Activated CD4-positive, alpha-beta T cell treated with anti-CD3 and anti-CD28 coated beads, Interleukin-2, amount 50 U/mL, for 16 hours (primary cell): ENCODE results near the gene CDYL2.
"Not testable (repeated sequence)": the region's sequence is repeated elsewhere in the genome, so short reads cannot be mapped to it uniquely, and the experiment has no call there.

ENCODE experiments used
- DNase-seq: peaks from one replicate; pipeline ENCODE4 v3.0.0-alpha.2; 2020

The CDYL2 gene

DNA sequence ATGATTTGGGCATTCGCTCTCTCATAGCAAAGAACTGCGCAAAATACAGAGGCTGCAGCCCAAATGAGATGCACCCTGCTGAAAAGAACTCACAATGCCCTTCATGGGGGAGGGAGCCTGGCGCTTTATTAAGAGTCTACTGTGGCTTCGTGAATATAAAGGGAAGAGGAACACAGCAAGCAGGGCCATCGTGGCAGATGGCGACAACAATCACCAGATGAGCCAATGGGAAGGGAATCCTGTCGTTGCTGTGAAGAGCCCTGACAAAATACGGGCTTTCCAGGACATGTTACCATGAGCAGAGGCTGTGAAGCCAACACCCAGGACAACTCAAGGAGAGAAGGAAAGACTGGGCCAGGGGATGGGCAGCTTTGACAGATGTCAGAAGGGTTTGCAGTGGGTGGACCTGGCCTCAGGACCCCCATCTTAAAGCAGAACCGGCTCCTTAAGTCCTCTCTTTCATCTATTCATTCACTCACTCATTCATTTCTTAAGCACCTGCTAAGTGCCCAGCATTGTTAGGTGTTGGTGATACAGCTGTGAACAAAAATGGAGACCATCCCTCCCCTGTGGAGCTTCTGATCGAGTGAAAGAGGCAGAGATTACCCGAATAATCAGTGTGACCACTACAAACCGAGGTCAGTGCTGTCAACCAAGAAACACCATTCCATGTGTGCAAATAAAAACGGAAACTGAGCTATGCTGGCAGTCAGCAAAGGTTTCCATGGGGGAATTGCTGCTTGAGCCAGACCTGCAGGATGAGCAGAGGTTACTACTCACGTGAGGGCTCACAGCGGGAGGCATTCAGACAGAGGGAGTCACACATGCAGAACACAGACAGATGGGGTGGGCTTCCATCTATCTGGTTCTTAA lies 137.8 kb downstream of the CDYL2 start:
- no peak for DNase-seq

- DNase-seq, result no peak
Observed at GRCh38 chr16:80665356-80665755, 139.0 kb downstream of the CDYL2 start.

- no peak for DNase-seq
Observed at GRCh38 chr16:80664786-80665185, 139.6 kb downstream of the CDYL2 start.

DNA sequence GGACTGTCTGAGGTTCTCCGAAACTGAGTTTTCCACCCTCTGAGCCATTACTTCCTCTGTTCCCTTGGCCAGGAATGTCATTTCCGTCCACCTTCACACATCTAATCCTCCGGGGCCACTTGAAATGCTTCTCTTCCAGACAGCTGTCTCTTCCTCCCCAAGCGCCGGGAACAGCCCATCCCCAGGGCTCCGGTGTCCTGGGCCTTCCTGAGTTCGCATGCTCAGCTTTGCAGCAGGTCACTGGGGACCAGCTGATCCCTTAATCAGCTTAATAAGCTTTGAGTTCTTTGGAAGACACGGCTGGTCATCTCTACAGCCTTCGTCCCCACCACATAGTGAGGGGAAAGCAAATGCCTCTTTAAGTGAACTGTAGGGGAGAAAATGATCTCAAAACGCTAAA lies 140.2 kb downstream of the CDYL2 start:
- DNase-seq, result no peak

- no peak for DNase-seq
Observed at GRCh38 chr16:80663078-80663477, 141.3 kb downstream of the CDYL2 start.

- no peak for DNase-seq
Observed at GRCh38 chr16:80659865-80660264, 144.5 kb downstream of the CDYL2 start.

GRCh38 chr16:80656711-80657150 lies 147.7 kb downstream of the CDYL2 start:
- peak; percentile 68 for DNase-seq

DNA sequence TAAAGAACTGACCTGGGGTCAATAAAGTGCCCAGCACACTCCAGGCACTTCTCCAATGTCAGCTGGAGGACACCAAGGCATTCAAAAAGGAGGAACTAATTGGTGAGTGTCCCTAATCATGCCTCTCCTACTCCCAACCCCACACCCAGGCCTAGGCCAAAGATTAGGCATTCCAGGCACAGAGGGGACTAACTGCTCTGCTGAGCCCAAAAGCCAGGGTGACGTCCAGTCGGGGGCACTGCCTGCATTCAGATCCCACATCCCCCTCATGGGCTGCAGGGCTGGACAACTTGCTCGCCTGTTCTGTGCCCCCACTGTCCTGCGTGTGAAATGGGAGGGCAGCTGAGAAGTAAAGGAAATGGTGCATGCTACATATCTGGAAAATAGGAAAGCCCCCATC lies 148.2 kb downstream of the CDYL2 start:
- no peak for DNase-seq

GRCh38 chr16:80655751-80656150 lies 148.6 kb downstream of the CDYL2 start:
- DNase-seq, result no peak

GRCh38 chr16:80654094-80654862 lies 150.1 kb downstream of the CDYL2 start:
- DNase-seq, result no peak

DNA sequence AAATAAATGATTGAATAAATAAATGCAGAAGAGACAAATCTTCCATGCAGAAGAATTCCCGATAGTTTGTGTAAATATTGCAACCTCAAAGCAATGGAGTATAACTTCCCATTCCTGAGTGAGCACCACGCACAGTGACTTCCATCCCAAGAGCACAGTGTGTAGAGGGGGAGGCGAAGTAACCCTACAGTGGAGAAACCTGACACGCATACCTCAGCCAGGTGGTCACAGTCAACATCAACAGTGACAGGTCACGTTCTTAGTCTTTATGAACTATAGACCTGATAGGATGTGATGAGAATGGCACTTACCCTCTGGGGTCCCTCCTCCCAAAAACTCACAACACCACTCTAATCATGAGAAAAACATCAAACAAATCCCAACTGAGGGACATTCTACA lies 152.0 kb downstream of the CDYL2 start:
- no peak for DNase-seq

GRCh38 chr16:80650281-80650680 lies 154.1 kb downstream of the CDYL2 start:
- DNase-seq, result not testable (repeated sequence)

DNA sequence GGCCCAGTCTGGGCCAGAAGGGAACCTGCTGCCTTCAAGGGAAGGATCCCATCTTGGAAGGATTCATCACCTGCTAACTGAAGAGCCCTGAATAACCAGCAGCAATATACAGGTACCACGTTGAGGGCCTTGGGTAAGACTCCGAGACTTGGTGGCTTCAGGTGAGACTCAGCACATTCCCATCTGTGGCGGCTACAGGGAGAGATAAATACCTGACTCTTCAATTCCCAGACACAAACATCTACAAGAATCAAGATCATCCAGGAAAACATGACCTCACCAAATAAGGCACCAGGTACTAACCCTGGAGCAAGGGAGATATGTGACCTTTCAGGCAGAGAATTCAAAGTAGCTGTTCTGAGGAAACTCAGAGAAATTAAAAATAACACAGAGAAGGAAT lies 164.1 kb downstream of the CDYL2 start:
- DNase-seq, result no peak

DNA sequence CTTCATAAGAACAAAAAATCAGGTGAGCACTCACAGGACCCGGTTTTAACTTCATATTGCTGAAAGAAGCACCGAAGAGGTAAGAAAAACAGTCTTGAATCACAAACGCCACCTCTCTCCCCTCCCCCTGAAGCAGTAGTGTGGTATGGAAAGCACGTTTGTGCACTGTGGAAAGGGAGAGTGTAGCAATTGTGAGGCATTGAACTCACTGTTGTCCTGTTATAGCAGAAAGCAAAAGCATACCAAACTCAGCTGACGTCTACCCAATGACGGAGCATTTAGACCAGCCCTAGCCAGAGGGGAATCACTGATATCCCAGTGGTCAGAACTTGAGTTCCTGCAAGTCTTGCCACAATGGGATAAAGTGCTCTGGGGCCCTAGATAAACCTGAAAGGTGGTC lies 164.8 kb downstream of the CDYL2 start:
- no peak for DNase-seq

GRCh38 chr16:80637621-80638020 lies 166.8 kb downstream of the CDYL2 start:
- DNase-seq, result no peak

- DNase-seq, result no peak
Observed at GRCh38 chr16:80631581-80631980, 172.8 kb downstream of the CDYL2 start.

- no peak for DNase-seq
Observed at GRCh38 chr16:80628254-80628653, 176.1 kb downstream of the CDYL2 start.

DNA sequence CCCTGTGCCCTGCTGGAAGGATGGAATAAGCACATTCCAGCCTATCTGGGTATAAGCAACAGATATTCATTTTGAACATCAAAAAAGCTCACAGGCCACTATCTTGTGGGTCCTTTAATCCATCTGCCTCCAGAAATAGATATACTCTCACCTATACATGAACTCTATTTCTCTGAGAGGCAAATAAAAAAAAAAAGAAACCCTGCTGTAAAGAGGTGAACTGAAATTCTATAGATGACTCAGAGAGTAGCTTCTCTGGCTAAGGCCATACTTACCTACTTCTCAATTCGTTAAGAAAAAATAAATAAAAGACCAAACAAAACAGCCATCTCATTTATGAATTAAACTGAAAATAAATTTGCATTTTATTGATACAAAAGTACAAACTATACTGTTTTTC lies 177.3 kb downstream of the CDYL2 start:
- DNase-seq, result no peak

DNA sequence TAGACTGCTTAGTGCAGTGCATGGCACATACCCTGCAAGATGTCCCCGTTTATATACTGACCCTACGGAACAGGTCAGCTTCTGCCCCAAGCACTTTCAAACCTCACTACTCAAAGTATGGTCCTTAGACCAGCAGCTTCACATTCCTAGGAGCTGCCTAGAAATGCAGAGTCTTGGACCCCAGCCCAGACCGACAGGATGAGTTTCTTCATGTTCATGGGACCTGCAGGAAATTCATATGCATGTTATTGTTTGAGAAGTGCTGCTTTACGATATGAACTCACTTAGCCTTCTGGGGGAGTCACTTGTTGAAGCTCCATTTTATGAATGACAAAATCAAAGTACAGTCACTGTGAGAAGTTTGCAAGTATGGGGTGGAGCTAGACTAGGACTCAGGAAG lies 181.0 kb downstream of the CDYL2 start:
- DNase-seq, result no peak

DNA sequence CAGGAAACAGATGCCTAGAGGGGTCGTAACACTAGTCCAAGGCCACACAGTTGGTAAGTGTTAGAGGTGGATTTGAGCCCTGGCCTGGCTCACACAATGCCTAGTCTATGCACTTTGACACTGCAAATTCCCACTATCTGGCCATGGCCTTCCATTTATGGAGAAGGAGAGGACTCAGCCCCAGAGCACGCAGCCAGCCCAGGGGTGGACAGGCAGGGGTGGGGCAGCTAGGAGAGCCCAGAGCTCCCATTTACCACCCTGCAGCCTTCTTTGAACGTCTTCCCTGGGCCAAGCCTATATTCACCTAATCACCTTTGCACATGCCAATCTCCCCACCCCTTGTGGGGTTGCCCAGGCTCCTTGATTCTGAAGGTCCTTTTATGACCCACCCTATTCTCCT lies 182.4 kb downstream of the CDYL2 start:
- DNase-seq, result no peak

DNA sequence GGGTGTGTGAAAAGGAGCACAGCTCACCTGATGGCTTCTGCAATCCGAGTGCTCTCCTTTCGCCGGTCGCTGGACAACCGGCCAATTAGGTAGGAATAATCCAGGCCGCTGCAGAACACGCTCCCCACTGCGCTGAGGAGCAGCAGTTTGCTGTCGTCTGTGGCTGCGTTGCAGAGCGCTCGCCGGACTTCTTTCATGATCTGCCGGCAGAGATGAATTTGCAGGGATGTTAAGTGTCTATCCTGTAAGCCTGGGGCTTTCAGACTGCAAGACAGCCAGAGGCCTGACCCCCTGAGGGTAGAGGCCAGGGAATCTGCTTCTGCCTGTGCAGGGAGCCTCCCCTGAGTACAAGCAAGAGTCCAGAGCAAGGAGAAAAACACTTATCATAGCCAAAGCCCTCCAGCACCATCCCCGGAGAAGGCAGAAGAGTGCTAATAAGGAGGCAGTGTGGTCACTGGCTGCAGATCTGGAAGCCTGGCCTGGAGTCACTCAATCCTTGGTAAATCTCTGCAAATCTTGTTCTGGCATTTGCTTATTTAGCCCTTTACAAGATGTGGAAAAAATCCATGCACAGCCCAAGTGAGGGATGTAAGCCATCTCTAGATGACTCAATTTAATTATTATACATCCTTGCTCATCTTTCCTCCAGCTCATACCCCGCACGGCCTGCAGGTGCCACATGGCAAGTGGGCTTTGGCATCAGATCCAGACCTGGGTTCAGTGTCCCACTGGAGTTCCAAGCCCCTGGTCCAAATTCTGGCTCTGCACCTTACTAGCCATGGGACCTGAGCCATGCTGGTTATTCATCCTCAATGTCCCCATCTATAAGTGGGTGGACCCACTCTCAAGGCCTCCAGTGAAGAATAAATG lies 183.4 kb downstream of the CDYL2 start:
- DNase-seq, result no peak

- no peak for DNase-seq
Observed at GRCh38 chr16:80619824-80620223, 184.6 kb downstream of the CDYL2 start.
